Endometrial microvascular endothelial cells (primary cell): ENCODE results near the gene CRNN. TPM values are rescaled to one million over a fixed set of nuclear protein-coding genes. Genes with fewer than 3 reads are reported as not detected.

ENCODE experiments used
- in situ Hi-C: cut with HindIII; loops from 2 replicates; pipeline ENCODE4 v1.10.0; 2017; ENCODE audit warnings: low sequenced_read_pairs, low pct_unique_long_range_greater_than_20kb; ENCODE audit errors: inconsistent ontology term
- total RNA-seq: library from RNA; depleted of rRNA; stranded (reverse); fragments of >200 nt; gene quantifications from one replicate; pipeline ENCODE4 v1.2.3, GENCODE V29; 2015; ENCODE audit errors: inconsistent ontology term

The CRNN gene
- total RNA-seq, 1 donor from 2014 or later = not detected

DNA sequence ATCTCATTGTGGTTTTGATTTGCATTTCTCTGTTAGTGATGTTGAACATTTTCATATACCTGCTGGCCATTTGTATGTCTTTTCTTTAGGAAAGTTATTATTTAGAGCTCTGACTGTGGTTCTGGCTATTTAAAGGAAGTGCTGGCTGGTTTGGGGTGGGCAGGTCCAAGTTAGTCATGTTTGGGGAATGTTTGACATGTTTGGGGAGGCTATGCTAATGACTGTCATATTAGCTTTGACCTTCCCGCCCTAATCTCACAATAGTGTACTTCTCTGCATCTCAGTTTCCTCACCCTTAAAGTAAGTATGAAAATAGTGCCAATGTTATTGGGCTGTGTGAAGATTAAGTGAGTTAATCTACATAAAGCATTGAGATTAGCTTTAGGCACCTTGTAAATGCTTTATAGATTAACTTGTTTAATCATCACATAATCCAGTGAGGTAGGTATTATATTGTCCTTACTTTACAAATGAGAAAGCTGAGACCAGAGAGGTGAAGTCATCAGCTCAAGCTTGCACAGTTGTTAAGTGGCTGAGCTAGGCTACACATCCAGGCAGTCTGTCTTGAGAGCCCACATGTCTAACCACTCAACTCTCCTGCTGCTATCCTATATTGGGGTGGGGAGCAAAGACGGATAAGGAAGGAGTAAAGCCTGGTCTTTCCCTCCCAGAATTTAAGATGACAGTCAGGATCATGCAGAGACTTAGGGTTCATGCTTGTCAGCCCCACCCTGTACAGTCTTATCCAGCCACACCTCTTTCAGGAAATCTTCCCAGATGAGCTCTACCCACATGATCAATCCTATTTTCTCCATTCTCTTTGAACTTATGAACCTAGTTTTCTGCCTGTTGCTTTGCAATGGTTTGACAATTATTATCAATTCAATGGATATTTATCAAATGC, 22.8 kb upstream of the CRNN start:
- in situ Hi-C loops = no loop called here

- in situ Hi-C loops = no loop called here
Measured at GRCh38 chr1:152427458-152427857, 13.4 kb upstream of the CRNN start.

- in situ Hi-C loops = no loop called here
Measured at GRCh38 chr1:152426731-152427130, 12.7 kb upstream of the CRNN start.

DNA sequence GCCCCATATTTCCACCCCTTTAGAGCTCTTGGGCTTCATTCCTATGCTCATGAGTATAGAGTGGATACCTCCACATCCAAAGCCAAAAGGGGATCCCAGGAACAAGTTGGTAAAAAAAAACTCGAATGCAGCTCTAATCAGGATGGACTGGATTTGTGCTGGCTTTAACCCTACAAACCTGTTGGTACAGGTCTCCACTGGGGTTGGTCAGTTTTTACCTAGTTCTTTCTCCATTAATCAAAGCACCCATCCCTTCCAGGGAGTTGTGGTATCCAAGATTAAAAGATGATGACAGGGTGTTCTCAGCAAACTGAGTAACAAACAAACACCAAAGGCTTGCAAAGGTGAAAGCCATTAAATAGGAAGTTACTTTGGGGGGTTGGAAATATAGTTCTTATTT, 5.9 kb upstream of the CRNN start:
- in situ Hi-C loops = no loop called here

DNA sequence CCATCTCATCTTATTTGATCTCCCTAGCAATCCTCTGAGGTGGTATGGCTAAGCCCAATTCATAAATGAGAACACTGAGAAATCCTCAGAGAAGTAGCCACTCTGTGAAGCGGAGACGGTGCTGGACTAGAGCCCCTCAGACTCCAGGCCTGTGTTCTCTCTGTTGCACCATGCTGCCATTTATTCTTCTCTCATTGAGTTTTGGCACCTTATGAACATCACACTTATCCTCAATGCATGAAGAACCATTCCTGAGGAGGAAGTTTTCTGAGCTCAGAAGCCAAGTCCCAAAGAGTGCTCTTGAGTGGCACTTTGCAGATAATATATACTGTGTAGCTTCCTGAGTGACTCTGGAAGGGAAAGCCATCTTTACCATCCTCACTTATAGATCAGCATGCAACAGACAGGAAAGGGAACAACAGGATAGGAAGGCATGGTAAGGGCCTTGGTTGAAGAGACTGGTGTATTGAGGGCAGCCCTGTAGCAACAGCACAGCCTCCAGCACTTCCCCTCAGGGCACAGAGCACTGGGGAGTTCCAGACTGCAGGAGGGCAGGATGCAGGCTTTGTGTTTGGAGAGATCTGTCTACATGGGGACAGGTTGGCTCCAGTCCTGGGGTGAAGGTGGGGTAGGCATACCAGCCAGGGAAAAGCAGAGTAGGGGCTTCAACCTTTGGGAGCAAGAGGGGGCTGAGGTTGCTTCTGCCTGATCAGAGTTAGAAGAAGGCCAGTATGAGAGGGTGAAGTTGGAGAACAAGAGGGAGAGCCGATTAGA, 1.6 kb upstream of the CRNN start:
- in situ Hi-C loops = no loop called here

DNA sequence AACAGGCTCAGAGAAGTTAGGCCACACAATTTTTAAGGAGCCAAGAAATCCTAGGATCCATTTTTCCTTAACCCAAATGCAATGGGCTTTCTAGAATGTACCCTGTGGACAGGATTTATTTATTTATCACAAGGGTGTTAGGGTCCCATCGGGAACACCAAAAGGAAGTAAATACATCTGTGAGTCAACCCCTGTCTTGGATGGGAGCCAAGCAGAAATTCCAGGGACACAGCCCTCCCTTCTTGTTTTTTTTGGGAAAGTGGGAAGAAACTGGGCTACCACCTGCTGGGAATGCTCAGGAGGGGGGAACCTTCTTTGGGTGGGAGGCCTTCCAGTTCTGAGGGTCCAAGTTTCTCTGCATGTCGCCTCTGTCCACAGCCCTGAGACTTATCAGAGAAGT, 1.3 kb downstream of the CRNN start:
- in situ Hi-C loops = no loop called here

GRCh38 chr1:152411134-152411533, 2.9 kb downstream of the CRNN start:
- in situ Hi-C loops = no loop called here

GRCh38 chr1:152410599-152410998, 3.5 kb downstream of the CRNN start:
- in situ Hi-C loops = no loop called here

DNA sequence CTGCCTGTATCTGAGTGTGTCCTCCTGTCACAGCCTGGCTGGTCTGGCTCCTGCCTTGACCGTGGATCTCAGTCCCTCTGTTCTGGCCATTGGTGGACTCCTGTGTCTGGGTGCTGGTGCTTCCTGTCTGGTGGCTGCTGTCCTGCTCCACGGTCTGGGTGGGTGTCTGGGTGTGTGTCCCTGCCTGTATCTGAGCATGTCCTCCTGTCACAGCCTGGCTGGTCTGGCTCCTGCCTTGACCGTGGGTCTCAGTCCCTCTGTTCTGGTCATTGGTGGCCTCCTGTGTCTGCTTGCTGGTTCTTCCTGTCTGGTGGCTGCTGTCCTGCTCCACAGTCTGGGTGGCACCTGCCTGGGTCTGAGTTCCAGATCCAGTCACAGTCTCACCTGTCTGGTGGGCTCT, 4.0 kb downstream of the CRNN start:
- in situ Hi-C loops = no loop called here

- in situ Hi-C loops = no loop called here
Measured at GRCh38 chr1:152408664-152409063, 5.4 kb downstream of the CRNN start.

GRCh38 chr1:152398812-152399698, 15.0 kb downstream of the CRNN start:
- in situ Hi-C loops = no loop called here

- in situ Hi-C loops = no loop called here
Measured at GRCh38 chr1:152397474-152397873, 16.6 kb downstream of the CRNN start.

DNA sequence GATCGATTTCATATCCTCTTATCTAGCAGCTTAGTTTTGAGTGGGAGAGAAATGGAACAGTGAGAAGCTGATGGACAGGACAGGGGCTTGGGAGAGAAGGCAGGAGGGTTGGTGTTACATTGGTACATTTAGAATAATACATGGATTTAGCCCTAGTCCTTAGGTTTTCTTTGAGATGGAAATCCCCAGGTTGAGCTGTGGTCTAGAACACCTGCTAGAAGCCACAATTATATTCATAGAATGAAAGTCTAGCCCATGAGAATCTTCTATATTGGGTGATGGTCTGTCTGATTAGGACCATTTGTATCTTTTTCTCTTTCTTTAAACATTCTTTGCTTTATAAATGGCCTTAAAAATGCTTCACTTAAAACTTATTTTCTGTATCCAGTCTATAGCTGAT, 19.9 kb downstream of the CRNN start:
- in situ Hi-C loops = no loop called here

DNA sequence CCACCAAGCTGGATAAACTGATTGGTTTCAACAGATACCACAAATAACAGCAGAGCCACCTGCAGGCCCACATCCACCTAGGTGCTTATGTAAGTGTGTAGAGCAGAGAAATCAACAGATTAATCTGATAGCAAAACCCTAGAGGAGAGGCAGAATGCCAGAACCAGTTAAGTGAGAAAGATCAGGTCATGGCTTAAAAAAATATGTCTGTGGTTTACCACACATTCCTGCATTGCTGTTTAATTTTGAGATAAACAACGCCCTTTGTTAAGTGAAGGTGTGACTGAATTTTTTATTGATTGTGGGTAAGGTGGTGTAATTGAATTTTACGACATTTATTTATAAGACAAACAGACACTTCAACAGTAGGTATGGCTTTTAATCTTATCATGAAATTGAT, 21.2 kb downstream of the CRNN start:
- in situ Hi-C loops = no loop called here

DNA sequence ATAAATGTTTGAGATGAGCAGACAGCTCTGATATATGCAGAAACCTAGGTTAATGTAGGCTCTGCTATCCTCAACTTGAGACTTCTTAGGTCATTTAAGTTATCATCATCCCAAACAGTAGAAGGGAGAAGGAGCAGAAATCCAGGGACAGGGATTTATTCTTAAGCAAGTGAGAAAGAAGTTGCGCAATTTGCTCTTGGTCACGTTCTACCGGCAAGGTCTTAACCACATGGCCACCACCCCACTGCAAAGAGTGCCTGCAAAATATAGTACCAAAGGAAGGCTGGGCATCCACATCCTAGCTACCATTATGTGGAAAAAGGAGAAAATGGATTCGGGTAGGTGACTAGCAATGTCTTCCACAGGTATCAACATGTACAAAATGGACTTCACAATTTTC, 25.2 kb downstream of the CRNN start:
- in situ Hi-C loops = no loop called here

DNA sequence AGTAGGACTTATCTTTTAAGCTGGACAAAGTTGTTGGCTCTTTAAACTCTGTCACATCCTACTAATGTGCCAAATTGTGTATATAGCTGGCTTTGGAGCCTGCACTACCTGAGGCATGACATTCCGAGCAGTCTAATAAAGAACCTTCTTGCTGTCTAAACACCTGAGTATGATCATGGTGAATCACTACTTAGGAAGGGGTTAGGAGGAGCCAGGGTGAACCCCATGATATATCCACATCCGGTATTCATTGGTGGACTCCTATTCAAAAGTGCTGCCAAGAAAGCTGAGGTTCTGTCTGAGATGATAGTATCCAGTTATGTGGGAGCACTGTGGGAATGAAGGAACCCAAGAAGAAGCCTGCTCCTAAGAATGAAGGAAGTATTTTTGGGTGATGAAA, 27.1 kb downstream of the CRNN start:
- in situ Hi-C loops = no loop called here

GRCh38 chr1:152380932-152381331, 33.1 kb downstream of the CRNN start:
- in situ Hi-C loops = no loop called here

- in situ Hi-C loops = no loop called here
Measured at GRCh38 chr1:152374451-152374850, 39.6 kb downstream of the CRNN start.

- in situ Hi-C loops = no loop called here
Measured at GRCh38 chr1:152372672-152373071, 41.4 kb downstream of the CRNN start.
